Stimulated activated effector memory CD8-positive, alpha-beta T cell treated with anti-CD3 and anti-CD28 coated beads, Interleukin-12 subunit alpha, Interleukin-12 subunit beta, amount 100 ng/mL, for 72 hours (primary cell): ENCODE data around the gene CPA1.

Experiments used
- ATAC-seq: fragments of 150-1000 bp; cut with Tn5 transposase; 2 replicates; pipeline ENCODE4 v1.10.0; 2021
- DNase-seq, 2 donors: peaks; one replicate each; pipeline ENCODE4 v3.0.0; 2021 to 2022; ENCODE audit warnings: low spot score in 2 of 2
- H3K27ac Mint-ChIP-seq: one replicate; pipeline ENCODE4 v1.8.0; 2022; ENCODE audit warnings: mild to moderate bottlenecking, mixed read lengths
- H3K36me3 Mint-ChIP-seq: one replicate; pipeline ENCODE4 v1.8.0; 2022; ENCODE audit warnings: mild to moderate bottlenecking, mixed read lengths
- H3K4me1 Mint-ChIP-seq: one replicate; pipeline ENCODE4 v1.8.0; 2022; ENCODE audit warnings: mixed read lengths
- H3K4me3 Mint-ChIP-seq: one replicate; pipeline ENCODE4 v1.8.0; 2022; ENCODE audit warnings: mild to moderate bottlenecking, mixed read lengths
- H3K9me3 Mint-ChIP-seq: one replicate; pipeline ENCODE4 v1.8.0; 2022; ENCODE audit warnings: mixed read lengths

Gene CPA1

GRCh38 chr7:130379532-130379920 is 768 bp upstream of the CPA1 start:
- no peak overlapping the region for H3K4me3 Mint-ChIP-seq
- no peak for DNase-seq
- peaks cover 2% of the 10 kb centered on the region for H3K9me3 Mint-ChIP-seq
- no peaks in the 10 kb centered on the region for H3K4me1 Mint-ChIP-seq
- H3K27ac Mint-ChIP-seq = no peak overlapping the region
- H3K36me3 Mint-ChIP-seq = no peaks in the 10 kb centered on the region
- peak; percentile 35 for ATAC-seq

- Mint-ChIP-seq H3K9me3 (peaks cover 2% of the 10 kb centered on the region), H3K36me3 (no peaks in the 10 kb centered on the region), H3K27ac (peak overlapping the region; percentile 69), H3K4me3 (no peak overlapping the region), H3K4me1 (no peaks in the 10 kb centered on the region)
- DNase-seq = no peak
- no peak for ATAC-seq
Measured at GRCh38 chr7:130380861-130381455, 664 bp downstream of the CPA1 start.

GRCh38 chr7:130381468-130382312 is 1.4 kb downstream of the CPA1 start:
- no peak overlapping the region for H3K4me3 Mint-ChIP-seq
- peaks cover under 1% of the 10 kb centered on the region for H3K9me3 Mint-ChIP-seq
- DNase-seq (no peak), ATAC-seq (no peak)
- no peak overlapping the region for H3K27ac Mint-ChIP-seq
- no peaks in the 10 kb centered on the region for H3K4me1 Mint-ChIP-seq
- no peaks in the 10 kb centered on the region for H3K36me3 Mint-ChIP-seq

GRCh38 chr7:130383187-130383980 is 3.1 kb downstream of the CPA1 start:
- Mint-ChIP-seq H3K4me1 (no peaks in the 10 kb centered on the region), H3K9me3 (no peaks in the 10 kb centered on the region), H3K27ac (no peak overlapping the region), H3K4me3 (no peak overlapping the region), H3K36me3 (no peaks in the 10 kb centered on the region)
- DNase-seq (peak in 1 of 2 donors; percentile 38), ATAC-seq (no peak)

- DNase-seq (peak in 1 of 2 donors; percentile 38), ATAC-seq (no peak)
- Mint-ChIP-seq H3K4me3 (no peak overlapping the region), H3K27ac (no peak overlapping the region), H3K9me3 (no peaks in the 10 kb centered on the region), H3K36me3 (no peaks in the 10 kb centered on the region), H3K4me1 (no peaks in the 10 kb centered on the region)
Measured at GRCh38 chr7:130384371-130384801, 4.1 kb downstream of the CPA1 start.

GRCh38 chr7:130384841-130385599 is 4.7 kb downstream of the CPA1 start:
- H3K27ac Mint-ChIP-seq = no peak overlapping the region
- DNase-seq (peak in 1 of 2 donors; percentile 42), ATAC-seq (no peak)
- no peaks in the 10 kb centered on the region for H3K36me3 Mint-ChIP-seq
- H3K4me3 Mint-ChIP-seq = no peak overlapping the region
- no peaks in the 10 kb centered on the region for H3K9me3 Mint-ChIP-seq
- H3K4me1 Mint-ChIP-seq = no peaks in the 10 kb centered on the region

- no peaks in the 10 kb centered on the region for H3K4me1 Mint-ChIP-seq
- DNase-seq (peak in 1 of 2 donors; percentile 38), ATAC-seq (no peak)
- no peak overlapping the region for H3K4me3 Mint-ChIP-seq
- no peak overlapping the region for H3K27ac Mint-ChIP-seq
- no peaks in the 10 kb centered on the region for H3K36me3 Mint-ChIP-seq
- no peaks in the 10 kb centered on the region for H3K9me3 Mint-ChIP-seq
Measured at GRCh38 chr7:130385600-130386066, 5.3 kb downstream of the CPA1 start.

- Mint-ChIP-seq H3K4me3 (no peak overlapping the region), H3K9me3 (no peaks in the 10 kb centered on the region), H3K4me1 (no peaks in the 10 kb centered on the region), H3K36me3 (no peaks in the 10 kb centered on the region), H3K27ac (no peak overlapping the region)
- ATAC-seq (no peak), DNase-seq (peak in 1 of 2 donors; percentile 37)
Measured at GRCh38 chr7:130386876-130387275, 6.6 kb downstream of the CPA1 start.

- no peak overlapping the region for H3K4me3 Mint-ChIP-seq
- ATAC-seq (no peak), DNase-seq (peak in 1 of 2 donors; percentile 35)
- no peak overlapping the region for H3K27ac Mint-ChIP-seq
- H3K9me3 Mint-ChIP-seq = no peaks in the 10 kb centered on the region
- no peaks in the 10 kb centered on the region for H3K36me3 Mint-ChIP-seq
- no peaks in the 10 kb centered on the region for H3K4me1 Mint-ChIP-seq
Measured at GRCh38 chr7:130387306-130387627, 7.0 kb downstream of the CPA1 start.

- no peak for ATAC-seq
- H3K27ac Mint-ChIP-seq = no peak overlapping the region
- DNase-seq = no peak
- H3K36me3 Mint-ChIP-seq = no peaks in the 10 kb centered on the region
- no peaks in the 10 kb centered on the region for H3K9me3 Mint-ChIP-seq
- H3K4me1 Mint-ChIP-seq = no peaks in the 10 kb centered on the region
- no peak overlapping the region for H3K4me3 Mint-ChIP-seq
Measured at GRCh38 chr7:130387628-130388403, 7.5 kb downstream of the CPA1 start.

GRCh38 chr7:130388671-130389070 is 8.4 kb downstream of the CPA1 start:
- no peak overlapping the region for H3K27ac Mint-ChIP-seq
- ATAC-seq (no peak), DNase-seq (no peak)
- H3K4me1 Mint-ChIP-seq = peaks cover 1% of the 10 kb centered on the region
- H3K36me3 Mint-ChIP-seq = no peaks in the 10 kb centered on the region
- no peaks in the 10 kb centered on the region for H3K9me3 Mint-ChIP-seq
- no peak overlapping the region for H3K4me3 Mint-ChIP-seq

GRCh38 chr7:130390486-130390885 is 10.2 kb downstream of the CPA1 start:
- Mint-ChIP-seq H3K9me3 (no peaks in the 10 kb centered on the region), H3K36me3 (no peaks in the 10 kb centered on the region), H3K4me1 (peaks cover 14% of the 10 kb centered on the region), H3K27ac (no peak overlapping the region), H3K4me3 (no peak overlapping the region)
- ATAC-seq = no peak
- no peak for DNase-seq

- no peak overlapping the region for H3K27ac Mint-ChIP-seq
Measured at GRCh38 chr7:130393101-130393561, 12.8 kb downstream of the CPA1 start.

GRCh38 chr7:130393841-130394411 is 13.6 kb downstream of the CPA1 start:
- H3K27ac Mint-ChIP-seq = peak overlapping the region; percentile 92
- H3K36me3 Mint-ChIP-seq = no peaks in the 10 kb centered on the region
- H3K4me1 Mint-ChIP-seq = peaks cover 14% of the 10 kb centered on the region
- no peaks in the 10 kb centered on the region for H3K9me3 Mint-ChIP-seq
- ATAC-seq (no peak), DNase-seq (no peak)
- peak overlapping the region; percentile 16 for H3K4me3 Mint-ChIP-seq

More at GRCh38 chr7:130393101-130393561, 12.8 kb downstream of the CPA1 start:
- DNase-seq (no peak), ATAC-seq (peak; percentile 28)
- Mint-ChIP-seq H3K4me1 (peaks cover 14% of the 10 kb centered on the region), H3K4me3 (no peak overlapping the region), H3K36me3 (no peaks in the 10 kb centered on the region), H3K9me3 (no peaks in the 10 kb centered on the region)
